HG03520 (cell line): ENCODE data around the gene PLXND1.

Experiments
- ATAC-seq: cut with Tn5 transposase; IDR thresholded peaks from one replicate; pipeline ENCODE4 v1.9.1; 2021; ENCODE audit warnings: mild to moderate bottlenecking, moderate library complexity; ENCODE audit not compliant: unreplicated experiment

PLXND1 gene

GRCh38 chr3:129587566-129588210 is 18.8 kb downstream of the PLXND1 start:
- no peak for ATAC-seq

- ATAC-seq: no peak
Observed at GRCh38 chr3:129586746-129587430, 19.6 kb downstream of the PLXND1 start.

DNA sequence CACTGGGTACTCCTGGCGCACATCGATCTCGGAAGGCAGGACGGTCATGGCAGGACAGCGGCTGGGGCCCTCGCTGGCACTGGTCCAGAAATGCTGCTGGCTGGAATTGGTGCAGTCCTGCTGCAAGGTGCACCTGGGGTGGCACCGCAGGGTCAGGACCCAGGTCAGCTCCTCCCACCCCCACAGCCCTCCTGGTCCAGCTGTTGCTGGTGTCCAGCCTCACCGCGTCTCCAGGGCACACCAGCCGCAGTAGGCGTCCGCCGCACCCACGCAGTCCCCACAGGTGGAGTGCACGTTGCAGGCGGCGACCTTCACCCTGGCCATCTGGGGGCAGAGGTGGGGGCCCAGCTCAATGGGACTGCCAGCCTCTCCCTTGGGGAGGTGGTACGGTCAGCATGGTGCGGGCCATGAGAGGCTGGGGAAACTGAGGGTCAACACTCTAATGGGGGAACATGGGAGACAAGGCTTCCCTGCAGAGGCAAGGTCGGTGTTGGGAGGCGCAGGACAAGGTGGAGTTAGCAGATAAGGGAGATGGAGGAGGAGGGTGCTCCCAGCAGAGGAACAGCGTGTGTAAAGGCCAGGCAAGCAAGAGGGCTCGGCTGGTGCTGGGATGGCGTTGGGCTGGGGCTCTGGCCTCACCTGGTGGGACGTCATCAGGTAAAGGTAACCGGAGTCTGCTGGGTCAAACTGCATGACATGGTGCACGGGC is 20.4 kb downstream of the PLXND1 start:
- ATAC-seq: no peak

DNA sequence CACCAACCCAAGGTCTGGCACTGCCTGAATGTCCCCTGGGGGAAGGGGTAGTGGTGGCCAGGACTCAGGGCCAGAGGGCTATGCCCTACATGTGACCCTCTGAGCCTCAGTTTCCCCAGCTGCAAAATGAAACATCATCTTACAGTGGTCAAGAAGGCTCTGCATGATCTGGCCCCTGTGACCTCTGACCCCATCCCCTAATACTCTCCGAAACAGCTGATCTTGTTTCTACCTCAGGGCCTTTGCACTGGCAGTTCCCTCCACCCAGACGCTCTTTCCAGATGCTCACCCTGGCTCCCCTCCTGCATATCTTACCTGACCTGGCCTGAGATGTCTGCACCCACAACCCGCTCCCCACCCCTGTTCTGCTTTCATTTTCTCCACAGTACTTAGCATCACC is 21.8 kb downstream of the PLXND1 start:
- no peak for ATAC-seq

GRCh38 chr3:129583289-129583688 is 23.2 kb downstream of the PLXND1 start:
- ATAC-seq: no peak

DNA sequence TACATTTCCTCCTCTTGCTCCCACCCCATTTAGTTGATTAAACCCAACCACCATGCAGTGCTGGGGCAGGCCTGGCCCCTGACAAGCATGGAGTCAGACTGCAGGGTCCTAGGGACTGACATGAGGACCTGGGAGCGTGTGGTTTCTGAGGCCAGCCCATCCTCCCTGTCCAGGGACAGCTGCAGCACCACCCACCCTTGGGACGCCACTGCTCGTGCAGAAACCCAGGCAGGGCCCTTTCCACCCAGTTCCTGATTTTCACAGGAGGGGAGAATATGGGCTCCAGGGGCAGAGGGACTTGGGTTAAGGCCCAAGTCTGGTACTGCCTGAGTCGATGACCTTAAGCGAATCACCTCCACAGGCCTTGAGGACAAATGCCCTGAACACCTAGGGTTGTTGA is 23.7 kb downstream of the PLXND1 start:
- ATAC-seq: no peak

GRCh38 chr3:129581623-129582022 is 24.9 kb downstream of the PLXND1 start:
- no peak for ATAC-seq

DNA sequence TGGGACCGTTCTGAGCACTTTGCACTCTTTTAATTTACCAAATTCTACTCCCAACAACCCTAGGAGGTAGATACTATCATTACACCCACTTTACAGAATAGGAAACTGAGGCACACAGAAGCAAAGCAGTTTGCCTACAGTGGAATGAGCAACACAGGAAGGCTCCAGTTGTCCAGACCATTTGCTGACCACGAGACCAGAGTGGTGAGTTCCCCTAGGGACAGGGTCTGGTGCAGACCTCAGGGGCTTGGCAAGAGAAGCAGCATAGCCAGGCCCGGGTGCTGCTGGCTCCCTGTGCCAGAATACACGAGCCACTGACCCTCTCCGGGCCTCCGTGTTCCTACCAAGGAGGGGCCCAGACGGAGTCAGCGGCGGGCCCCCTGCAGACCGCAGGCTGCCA is 26.5 kb downstream of the PLXND1 start:
- ATAC-seq: no peak

DNA sequence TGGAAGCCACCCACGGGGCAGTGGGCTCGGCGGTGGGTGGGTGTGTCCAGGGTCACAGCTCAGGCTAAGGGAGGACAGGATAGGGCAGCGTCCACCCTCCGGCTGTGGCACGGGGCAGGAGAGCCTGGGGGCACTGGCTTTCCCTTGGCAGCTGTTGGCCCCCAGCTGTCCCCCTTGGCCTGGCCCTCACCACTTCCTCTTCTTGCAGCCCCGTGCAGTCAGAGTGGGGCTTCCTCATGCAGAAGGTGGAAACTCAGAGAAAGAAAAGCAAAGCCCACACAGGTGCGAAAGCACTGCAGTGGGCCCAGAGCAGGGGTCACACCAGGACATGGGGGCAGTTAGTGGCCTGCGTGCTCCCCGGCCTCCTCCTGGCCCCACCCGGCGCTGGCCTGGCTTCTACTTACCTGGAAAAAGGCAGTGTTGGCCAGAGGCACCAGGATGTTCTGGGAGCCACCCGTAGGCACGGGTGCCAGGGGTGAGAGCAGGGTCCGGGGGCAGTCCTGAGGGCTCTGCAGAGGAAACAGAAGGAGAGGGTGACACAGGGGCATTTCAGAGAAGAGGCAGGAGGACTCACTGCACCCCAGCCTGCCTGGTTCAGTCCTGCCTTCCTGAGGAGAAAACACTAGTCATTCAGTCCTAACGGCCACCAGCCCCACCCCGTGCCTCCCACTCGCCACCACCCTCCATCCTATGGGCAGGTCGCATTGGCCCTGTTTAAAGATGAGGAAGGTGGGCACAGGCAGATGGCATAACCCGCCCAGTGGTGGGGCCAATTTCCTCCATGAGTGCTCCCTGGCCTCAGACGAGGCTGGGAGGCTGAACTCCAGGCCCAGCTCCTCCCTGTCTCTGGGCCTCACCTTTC is 28.3 kb downstream of the PLXND1 start:
- ATAC-seq: peak; percentile 49

GRCh38 chr3:129577366-129577765 is 29.1 kb downstream of the PLXND1 start:
- no peak for ATAC-seq

GRCh38 chr3:129576514-129577352 is 29.7 kb downstream of the PLXND1 start:
- ATAC-seq: peak; percentile 39

DNA sequence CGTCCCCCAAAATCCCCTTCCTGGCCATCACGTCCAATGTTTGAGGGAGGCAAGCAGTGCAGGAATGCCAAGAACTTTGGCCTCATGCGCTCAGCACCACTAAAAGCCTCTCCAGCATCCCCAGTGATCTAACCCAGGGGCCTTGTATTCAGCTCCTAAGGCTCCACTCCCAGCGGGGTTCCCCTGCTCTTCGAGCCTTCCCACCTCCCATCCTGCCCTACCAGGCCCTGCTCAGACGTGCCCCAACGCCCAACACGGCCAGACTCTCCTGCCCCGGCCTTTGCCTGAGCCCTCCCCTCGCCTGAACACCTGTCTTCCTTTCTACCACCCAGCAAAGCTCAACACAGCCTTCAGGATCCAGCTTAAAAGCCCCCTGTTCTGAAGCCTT is 30.5 kb downstream of the PLXND1 start:
- ATAC-seq: no peak

DNA sequence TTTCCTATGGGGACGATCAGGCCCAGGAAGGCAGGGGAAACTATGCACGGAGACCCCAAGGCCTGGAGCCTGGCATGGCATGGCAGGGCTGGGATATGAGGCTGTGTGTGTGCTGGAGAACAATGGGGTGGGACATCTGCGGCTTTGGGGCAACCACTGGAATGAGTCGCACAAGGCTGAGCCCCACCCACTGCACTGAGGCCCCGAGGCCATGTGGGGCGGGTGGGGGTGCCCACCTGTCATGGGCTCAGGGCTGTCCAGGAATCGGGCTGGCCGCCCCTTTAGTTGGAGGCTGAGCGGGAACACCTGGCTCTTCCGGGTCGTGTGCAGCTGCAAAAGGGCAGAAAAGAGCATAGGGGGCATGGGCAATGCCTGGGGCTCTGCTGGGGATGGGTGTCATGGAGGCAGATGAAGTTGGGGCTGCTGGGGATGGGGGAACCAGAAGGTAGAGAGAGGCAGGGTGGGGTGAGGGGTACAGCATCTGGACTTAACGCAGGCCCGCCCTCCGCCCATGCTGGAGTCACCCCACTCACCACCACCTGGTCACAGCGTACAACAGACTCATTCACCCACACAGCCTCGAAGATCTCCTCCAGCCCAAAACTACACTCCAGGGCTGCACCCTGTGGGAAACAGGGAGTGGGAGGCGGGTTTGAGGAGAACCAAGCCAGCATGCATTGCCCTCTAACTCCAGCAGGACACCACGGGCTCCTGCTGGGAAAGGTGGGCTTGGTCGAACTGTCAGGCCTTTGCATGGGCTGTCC is 31.1 kb downstream of the PLXND1 start:
- no peak for ATAC-seq

DNA sequence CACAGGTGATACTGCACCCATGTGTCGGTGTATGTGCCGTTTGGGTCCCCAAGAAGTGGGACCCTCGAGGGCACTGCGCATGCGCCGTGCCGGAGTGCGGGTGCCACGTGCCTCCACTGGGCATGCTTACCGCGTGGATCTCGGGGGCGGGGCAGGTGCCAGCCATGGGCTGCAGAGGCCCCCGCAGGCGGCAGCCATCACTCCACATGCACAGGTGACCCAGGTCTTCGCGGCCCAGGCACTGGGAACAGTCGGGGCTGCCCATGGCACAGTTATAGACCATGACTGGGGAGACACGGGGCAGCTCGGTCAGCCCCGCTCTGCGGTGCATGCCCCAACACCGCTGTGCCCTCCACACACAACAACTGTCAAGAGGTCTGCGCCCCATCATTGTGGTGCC is 32.3 kb downstream of the PLXND1 start:
- ATAC-seq: no peak

DNA sequence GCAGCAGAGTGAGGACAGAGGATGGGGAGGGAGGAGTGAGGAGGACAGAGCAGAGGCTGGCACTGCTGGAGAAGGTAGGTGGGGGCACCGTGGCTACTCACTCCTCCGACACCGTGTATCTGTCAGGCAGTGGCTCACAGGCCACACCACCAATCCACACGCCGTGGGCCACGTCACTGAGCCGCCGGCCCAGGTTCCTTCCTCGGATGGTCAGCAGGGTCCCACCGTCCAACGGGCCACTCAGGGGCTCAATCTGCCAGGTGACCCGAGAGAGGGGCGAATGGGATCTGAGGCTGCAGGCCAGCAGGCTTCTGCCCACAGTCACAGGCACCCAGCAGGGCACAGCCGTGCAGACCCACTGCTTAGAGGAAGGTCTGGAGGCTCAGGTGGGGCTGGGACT is 33.0 kb downstream of the PLXND1 start:
- no peak for ATAC-seq

GRCh38 chr3:129572603-129573002 is 33.9 kb downstream of the PLXND1 start:
- ATAC-seq: no peak

DNA sequence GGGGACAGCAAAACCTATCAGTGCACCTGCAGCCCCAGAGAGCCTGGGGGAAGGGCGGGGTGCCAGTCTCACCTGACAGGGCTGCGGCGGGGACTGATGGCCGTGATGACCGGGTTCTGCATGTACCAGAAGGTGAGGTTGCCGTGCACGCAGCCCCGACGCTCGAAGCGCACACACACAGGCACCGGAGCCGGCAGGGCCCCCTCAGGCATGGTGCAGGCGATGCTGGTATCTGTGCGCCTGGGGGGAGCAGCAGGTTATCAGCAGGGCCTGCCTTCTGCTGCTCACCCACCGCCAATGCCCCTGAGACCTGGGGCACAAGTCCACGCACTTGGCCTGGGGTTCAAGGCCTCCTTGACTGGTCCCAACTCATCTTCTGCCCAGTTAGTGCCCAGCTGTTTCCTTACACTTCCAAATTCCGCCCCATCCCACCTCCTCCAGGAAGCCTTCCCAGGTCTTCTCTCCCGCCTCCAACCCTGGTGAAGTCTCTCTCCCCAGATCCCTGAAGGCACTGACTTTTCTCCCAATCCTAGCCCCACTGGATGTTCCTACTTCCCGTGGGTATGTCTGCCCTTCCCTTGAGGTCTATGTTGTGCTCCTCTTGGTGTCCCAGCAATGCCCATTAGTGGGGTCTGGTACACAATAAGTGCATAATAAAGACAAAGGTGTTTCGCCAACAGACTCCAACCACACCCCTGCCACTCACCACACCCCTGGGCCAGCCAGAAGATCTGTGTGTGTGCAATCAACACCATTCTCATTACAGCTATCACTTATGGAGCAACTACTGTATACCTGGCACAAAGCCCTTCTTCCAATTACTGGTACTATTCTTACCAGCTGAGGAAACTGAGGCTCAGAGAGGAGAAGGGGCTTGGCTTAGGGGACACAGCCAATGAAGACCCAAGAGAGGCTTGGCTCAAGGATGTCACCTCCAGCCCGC is 34.6 kb downstream of the PLXND1 start:
- no peak for ATAC-seq

DNA sequence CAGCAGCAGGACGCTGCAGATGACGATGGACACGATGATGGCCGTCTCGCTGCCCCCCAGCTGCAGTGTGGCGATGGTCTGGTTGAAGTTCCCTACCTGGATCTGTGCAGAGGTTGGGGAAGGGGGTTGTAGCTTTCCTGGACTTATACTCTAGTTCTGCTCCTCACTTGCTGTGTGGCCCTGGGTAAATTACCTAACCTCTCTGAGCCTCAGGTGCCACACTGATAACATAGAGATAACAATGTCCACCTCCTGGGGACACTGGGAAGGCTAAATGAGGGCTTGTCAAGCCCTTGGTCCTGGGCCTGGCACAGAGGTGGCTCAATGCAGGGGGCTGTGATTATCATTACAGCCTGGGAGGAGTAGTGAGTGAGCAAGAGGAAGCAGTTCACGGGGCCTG is 36.6 kb downstream of the PLXND1 start:
- no peak for ATAC-seq

GRCh38 chr3:129567939-129568338 is 38.5 kb downstream of the PLXND1 start:
- no peak for ATAC-seq
